H1 (cell line): ENCODE measurements around the gene MUC2. TPM values are rescaled to one million over a fixed set of nuclear protein-coding genes. Genes with fewer than 3 reads are reported as not detected.

Experiments
- CREB1 ChIP-seq: IDR thresholded peaks from 2 replicates; pipeline ENCODE4 v1.6.1; 2012; ENCODE audit warnings: inconsistent platforms
- EZH2 ChIP-seq: fragments of 200-600 bp; sonication (generic); IDR thresholded peaks from 2 replicates; pipeline ENCODE4 v1.7.1; 2012; ENCODE audit warnings: low read depth, mild to moderate bottlenecking, moderate library complexity, low read length, inconsistent platforms; ENCODE audit not compliant: severe bottlenecking
- JUN ChIP-seq: IDR thresholded peaks from 2 replicates; pipeline ENCODE4 v1.6.1; 2011; ENCODE audit warnings: low read depth, mild to moderate bottlenecking, improper control_type of control experiment, low read length
- PHF8 ChIP-seq: fragments of 200-600 bp; sonication (generic); conservative IDR thresholded peaks from 2 replicates; pipeline ENCODE4 v1.7.1; 2012; ENCODE audit warnings: low read depth, mild to moderate bottlenecking, inconsistent platforms, low read length, moderate library complexity
- SP2 ChIP-seq: IDR thresholded peaks from 2 replicates; pipeline ENCODE4 v1.6.1; 2012; ENCODE audit warnings: mild to moderate bottlenecking, low read length, inconsistent platforms
- SP4 ChIP-seq: IDR thresholded peaks from 2 replicates; pipeline ENCODE4 v1.6.1; 2012; ENCODE audit warnings: low read length, inconsistent platforms
- SRF ChIP-seq: IDR thresholded peaks from 2 replicates; pipeline ENCODE4 v1.6.1; 2011; ENCODE audit warnings: mild to moderate bottlenecking, low read depth, low read length, moderate library complexity
- TBP ChIP-seq: IDR thresholded peaks from 2 replicates; pipeline ENCODE4 v1.6.1; 2011; ENCODE audit warnings: low read depth, low read length, improper control_type of control experiment
- polyA plus RNA-seq, 7 experiments: library from polyadenylated mRNA; depleted of rRNA in 3 of 7; stranded (reverse) in 5 of 7; unstranded in 2 of 7; fragments of >200 nt in 5 of 7; fragments of 200-250 nt in 2 of 7; gene quantifications; 1 replicate in 5 of 7; 2 replicates in 1 of 7; 4 replicates in 1 of 7; pipeline versions ENCODE4 v1.2.1 to v1.2.3, GENCODE V29; 2011 to 2013; ENCODE audit warnings: missing spikeins in 2 of 7, mixed read lengths in 2 of 7
- total RNA-seq: library from RNA; stranded (reverse); fragmentation: NEBNext Ultra II Directional; extraction: Animal tissue kit (Norgen Biotek cat#: 25700); gene quantifications from 2 replicates; pipeline ENCODE4 v1.2.1, GENCODE V29; 2021
- TF ChIP-seq, protein P1 (sequence below): fragments of 300-600 bp; sonication (generic); IDR thresholded peaks from 2 replicates; pipeline ENCODE4 v1.7.1; 2012; ENCODE audit warnings: low read length, moderate library complexity, mild to moderate bottlenecking, inconsistent platforms; ENCODE audit not compliant: insufficient replicate concordance

The MUC2 gene
- total and polyA plus RNA-seq, 2 of the 8 experiments (the other 6 are each of a cell fraction or from before 2014, with no cell fraction given), result not detected

DNA sequence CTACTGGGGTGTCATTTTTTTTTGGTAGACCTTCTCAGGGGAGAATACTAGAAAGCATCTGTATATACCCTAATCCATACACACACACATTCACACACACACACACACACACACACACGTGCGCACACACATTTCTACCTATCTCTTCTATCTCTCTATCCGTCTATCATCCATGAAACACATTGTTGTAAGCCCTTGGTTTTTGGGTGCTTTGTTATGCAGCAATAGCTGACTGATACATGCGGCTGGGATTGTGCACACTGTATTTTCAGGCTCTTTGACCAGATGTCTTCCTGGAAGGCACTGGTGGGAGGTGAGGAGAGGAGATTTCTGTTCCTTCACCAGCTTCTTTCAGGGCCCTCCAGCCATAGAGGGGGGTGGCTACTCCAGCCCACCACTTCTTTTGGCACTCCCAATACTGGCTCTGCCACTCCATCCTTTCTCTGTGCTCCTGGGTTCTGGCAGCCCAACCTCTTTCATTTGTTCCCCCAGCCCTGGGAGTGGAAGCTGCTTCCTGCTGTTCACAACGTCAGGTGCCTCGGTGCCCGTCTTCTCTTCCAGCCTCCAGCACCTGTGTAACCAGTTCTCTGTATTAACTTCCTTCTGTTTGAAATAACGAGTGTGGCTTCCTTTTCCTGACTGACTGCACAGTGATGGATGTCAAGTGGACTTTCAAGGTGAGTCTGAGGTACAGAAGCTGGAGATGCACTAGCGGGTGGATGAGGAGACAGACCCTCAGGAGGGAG lies 12.4 kb upstream of the MUC2 start (continued):
- TF ChIP-seq SP4 (no peak), SRF (no peak), TBP (no peak), SP2 (no peak), EZH2 (no peak), CREB1 (no peak), JUN (no peak), PHF8 (no peak)
- TF ChIP-seq, protein P1, sequence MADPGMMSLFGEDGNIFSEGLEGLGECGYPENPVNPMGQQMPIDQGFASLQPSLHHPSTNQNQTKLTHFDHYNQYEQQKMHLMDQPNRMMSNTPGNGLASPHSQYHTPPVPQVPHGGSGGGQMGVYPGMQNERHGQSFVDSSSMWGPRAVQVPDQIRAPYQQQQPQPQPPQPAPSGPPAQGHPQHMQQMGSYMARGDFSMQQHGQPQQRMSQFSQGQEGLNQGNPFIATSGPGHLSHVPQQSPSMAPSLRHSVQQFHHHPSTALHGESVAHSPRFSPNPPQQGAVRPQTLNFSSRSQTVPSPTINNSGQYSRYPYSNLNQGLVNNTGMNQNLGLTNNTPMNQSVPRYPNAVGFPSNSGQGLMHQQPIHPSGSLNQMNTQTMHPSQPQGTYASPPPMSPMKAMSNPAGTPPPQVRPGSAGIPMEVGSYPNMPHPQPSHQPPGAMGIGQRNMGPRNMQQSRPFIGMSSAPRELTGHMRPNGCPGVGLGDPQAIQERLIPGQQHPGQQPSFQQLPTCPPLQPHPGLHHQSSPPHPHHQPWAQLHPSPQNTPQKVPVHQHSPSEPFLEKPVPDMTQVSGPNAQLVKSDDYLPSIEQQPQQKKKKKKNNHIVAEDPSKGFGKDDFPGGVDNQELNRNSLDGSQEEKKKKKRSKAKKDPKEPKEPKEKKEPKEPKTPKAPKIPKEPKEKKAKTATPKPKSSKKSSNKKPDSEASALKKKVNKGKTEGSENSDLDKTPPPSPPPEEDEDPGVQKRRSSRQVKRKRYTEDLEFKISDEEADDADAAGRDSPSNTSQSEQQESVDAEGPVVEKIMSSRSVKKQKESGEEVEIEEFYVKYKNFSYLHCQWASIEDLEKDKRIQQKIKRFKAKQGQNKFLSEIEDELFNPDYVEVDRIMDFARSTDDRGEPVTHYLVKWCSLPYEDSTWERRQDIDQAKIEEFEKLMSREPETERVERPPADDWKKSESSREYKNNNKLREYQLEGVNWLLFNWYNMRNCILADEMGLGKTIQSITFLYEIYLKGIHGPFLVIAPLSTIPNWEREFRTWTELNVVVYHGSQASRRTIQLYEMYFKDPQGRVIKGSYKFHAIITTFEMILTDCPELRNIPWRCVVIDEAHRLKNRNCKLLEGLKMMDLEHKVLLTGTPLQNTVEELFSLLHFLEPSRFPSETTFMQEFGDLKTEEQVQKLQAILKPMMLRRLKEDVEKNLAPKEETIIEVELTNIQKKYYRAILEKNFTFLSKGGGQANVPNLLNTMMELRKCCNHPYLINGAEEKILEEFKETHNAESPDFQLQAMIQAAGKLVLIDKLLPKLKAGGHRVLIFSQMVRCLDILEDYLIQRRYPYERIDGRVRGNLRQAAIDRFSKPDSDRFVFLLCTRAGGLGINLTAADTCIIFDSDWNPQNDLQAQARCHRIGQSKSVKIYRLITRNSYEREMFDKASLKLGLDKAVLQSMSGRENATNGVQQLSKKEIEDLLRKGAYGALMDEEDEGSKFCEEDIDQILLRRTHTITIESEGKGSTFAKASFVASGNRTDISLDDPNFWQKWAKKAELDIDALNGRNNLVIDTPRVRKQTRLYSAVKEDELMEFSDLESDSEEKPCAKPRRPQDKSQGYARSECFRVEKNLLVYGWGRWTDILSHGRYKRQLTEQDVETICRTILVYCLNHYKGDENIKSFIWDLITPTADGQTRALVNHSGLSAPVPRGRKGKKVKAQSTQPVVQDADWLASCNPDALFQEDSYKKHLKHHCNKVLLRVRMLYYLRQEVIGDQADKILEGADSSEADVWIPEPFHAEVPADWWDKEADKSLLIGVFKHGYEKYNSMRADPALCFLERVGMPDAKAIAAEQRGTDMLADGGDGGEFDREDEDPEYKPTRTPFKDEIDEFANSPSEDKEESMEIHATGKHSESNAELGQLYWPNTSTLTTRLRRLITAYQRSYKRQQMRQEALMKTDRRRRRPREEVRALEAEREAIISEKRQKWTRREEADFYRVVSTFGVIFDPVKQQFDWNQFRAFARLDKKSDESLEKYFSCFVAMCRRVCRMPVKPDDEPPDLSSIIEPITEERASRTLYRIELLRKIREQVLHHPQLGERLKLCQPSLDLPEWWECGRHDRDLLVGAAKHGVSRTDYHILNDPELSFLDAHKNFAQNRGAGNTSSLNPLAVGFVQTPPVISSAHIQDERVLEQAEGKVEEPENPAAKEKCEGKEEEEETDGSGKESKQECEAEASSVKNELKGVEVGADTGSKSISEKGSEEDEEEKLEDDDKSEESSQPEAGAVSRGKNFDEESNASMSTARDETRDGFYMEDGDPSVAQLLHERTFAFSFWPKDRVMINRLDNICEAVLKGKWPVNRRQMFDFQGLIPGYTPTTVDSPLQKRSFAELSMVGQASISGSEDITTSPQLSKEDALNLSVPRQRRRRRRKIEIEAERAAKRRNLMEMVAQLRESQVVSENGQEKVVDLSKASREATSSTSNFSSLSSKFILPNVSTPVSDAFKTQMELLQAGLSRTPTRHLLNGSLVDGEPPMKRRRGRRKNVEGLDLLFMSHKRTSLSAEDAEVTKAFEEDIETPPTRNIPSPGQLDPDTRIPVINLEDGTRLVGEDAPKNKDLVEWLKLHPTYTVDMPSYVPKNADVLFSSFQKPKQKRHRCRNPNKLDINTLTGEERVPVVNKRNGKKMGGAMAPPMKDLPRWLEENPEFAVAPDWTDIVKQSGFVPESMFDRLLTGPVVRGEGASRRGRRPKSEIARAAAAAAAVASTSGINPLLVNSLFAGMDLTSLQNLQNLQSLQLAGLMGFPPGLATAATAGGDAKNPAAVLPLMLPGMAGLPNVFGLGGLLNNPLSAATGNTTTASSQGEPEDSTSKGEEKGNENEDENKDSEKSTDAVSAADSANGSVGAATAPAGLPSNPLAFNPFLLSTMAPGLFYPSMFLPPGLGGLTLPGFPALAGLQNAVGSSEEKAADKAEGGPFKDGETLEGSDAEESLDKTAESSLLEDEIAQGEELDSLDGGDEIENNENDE, result no peak
